DMS 273 (cell line): ENCODE data around the gene TNK1.
A peak's percentile ranks its signal among the peaks of the same experiment; 100 is the strongest.
"Not testable (repeated sequence)": the region's sequence is repeated elsewhere in the genome, so short reads cannot be mapped to it uniquely, and the experiment has no call there.

Experiments used
- DNase-seq: peaks from one replicate; lab custom pipeline; 2025; ENCODE audit not compliant: unreplicated experiment; lab: John Stamatoyannopoulos, UW

TNK1 gene

GRCh38 chr17:7380855-7381683, at the start of gene TNK1:
Gene TNK1 (plus strand): TSS chr17:7381089. CDS start chr17:7382927, 1,838 bp downstream.
- peak; percentile 11 for DNase-seq

GRCh38 chr17:7332111-7332510, 48.8 kb upstream of the TNK1 start:
- DNase-seq = no peak

- DNase-seq = not testable (repeated sequence)
Measured at GRCh38 chr17:7332600-7333069, 48.3 kb upstream of the TNK1 start.

- no peak for DNase-seq
Measured at GRCh38 chr17:7334938-7335538, 45.9 kb upstream of the TNK1 start.

GRCh38 chr17:7335765-7336164, 45.1 kb upstream of the TNK1 start:
- DNase-seq = not testable (repeated sequence)

GRCh38 chr17:7336240-7337175, 44.4 kb upstream of the TNK1 start, which contains the start of gene ACAP1:
Gene ACAP1 (plus strand): TSS chr17:7336529. CDS start chr17:7336735, 206 bp downstream.
- DNase-seq = no peak

- not testable (repeated sequence) for DNase-seq
Measured at GRCh38 chr17:7337600-7337999, 43.3 kb upstream of the TNK1 start.

GRCh38 chr17:7340179-7340578, 40.7 kb upstream of the TNK1 start:
- peak; percentile 17 for DNase-seq

GRCh38 chr17:7341842-7342241, 39.0 kb upstream of the TNK1 start:
- no peak for DNase-seq

GRCh38 chr17:7343250-7343649, 37.6 kb upstream of the TNK1 start:
- no peak for DNase-seq

- no peak for DNase-seq
Measured at GRCh38 chr17:7346761-7347614, 33.9 kb upstream of the TNK1 start.

- no peak for DNase-seq
Measured at GRCh38 chr17:7347630-7348477, 33.0 kb upstream of the TNK1 start.

- DNase-seq = peak; percentile 18
Measured at GRCh38 chr17:7348478-7349242, 32.2 kb upstream of the TNK1 start.

- peak; percentile 70 for DNase-seq
Measured at GRCh38 chr17:7351665-7352502, 29.0 kb upstream of the TNK1 start, which contains the start of gene KCTD11. Gene KCTD11 (plus strand): TSS chr17:7352162.

GRCh38 chr17:7352503-7352889, 28.4 kb upstream of the TNK1 start:
- no peak for DNase-seq

GRCh38 chr17:7352910-7353635, 27.8 kb upstream of the TNK1 start:
- DNase-seq = no peak

GRCh38 chr17:7354262-7354843, 26.5 kb upstream of the TNK1 start:
- DNase-seq = peak; percentile 60
